SK-N-MC (cell line): ENCODE results near the gene PDF.

Experiments
- EZH2 ChIP-seq: fragments of 200-600 bp; sonication (generic); IDR thresholded peaks from one replicate; pipeline ENCODE4 v1.6.1; 2017; ENCODE audit warnings: antibody characterized with exemption
- FOXP2 ChIP-seq: optimal IDR thresholded peaks from 2 replicates; pipeline ENCODE3; 2011; ENCODE audit warnings: mild to moderate bottlenecking, moderate library complexity; ENCODE audit not compliant: insufficient read depth; ENCODE audit errors: extremely low read length, control extremely low read depth
- POLR2AphosphoS5 ChIP-seq: IDR thresholded peaks from 2 replicates; pipeline ENCODE4 v1.6.1; 2012; ENCODE audit warnings: mild to moderate bottlenecking, low read depth, low read length, borderline replicate concordance

GRCh38 chr16:69376393-69377059, 46.1 kb upstream of the PDF start:
- TF ChIP-seq POLR2AphosphoS5 = no peak
- no peak for TF ChIP-seq EZH2
- TF ChIP-seq FOXP2 = no peak
